ENCODE measurements around the gene TLE4.

The TLE4 gene

DNA sequence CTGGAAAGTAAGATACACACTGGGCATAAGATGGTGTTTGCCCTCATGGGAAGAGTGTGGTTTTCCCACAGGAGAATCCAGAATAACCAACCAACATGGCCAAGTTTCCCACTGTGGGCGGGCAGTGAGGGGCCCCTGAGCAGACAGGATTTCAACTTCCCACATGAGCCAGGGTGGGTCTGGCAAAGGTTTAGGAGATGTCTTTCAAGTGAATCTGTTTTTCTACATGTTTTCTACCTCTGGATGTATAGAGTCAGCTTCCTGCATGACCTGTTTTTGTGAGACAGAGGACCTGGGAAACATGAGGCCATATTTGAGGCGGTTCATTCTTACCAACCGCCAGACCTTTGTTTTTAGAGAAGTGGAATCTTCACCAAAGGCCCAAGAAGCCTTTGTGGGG lies 100.5 kb downstream of the TLE4 start:
- TF ChIP-seq, protein P1, sequence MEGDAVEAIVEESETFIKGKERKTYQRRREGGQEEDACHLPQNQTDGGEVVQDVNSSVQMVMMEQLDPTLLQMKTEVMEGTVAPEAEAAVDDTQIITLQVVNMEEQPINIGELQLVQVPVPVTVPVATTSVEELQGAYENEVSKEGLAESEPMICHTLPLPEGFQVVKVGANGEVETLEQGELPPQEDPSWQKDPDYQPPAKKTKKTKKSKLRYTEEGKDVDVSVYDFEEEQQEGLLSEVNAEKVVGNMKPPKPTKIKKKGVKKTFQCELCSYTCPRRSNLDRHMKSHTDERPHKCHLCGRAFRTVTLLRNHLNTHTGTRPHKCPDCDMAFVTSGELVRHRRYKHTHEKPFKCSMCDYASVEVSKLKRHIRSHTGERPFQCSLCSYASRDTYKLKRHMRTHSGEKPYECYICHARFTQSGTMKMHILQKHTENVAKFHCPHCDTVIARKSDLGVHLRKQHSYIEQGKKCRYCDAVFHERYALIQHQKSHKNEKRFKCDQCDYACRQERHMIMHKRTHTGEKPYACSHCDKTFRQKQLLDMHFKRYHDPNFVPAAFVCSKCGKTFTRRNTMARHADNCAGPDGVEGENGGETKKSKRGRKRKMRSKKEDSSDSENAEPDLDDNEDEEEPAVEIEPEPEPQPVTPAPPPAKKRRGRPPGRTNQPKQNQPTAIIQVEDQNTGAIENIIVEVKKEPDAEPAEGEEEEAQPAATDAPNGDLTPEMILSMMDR (IDR thresholded peaks at IDR 0.05; ENCODE audit: low read depth, low read length, missing control alignments) = no peak
- DNase-seq = no peak
- H3K27ac ChIP-seq = no peak overlapping the region
- no peaks in the 10 kb centered on the region for H3K27me3 ChIP-seq (replicated peaks)
- in situ Hi-C loops (cut with HindIII; ENCODE audit: low pct_ligation_motif_present, low sequenced_read_pairs) = no loop called here
- no peaks in the 10 kb centered on the region for H3K36me3 ChIP-seq (replicated peaks)
- H3K4me3 ChIP-seq (ENCODE audit: low read depth, low read length) = no peak overlapping the region

DNA sequence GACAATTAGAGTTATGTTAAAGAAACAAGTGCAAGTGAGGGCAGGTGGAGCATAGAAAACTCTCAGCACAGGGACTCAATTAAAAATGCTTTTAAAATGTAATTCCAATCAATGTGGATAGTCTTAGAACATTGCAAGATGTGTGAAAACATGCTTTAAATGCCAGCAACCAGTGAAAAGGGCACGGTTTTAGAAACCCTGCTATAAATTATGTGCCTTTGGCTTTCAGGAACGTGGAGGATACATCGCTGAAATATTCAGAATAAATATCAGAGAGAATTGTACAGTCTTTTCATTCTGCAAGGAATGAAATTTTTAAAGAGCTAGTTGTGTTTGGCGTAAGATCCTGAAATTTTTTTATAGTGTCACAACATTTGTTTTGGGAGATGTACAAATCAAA lies 101.1 kb downstream of the TLE4 start:
- Histone ChIP-seq H3K27me3 (replicated peaks) (no peaks in the 10 kb centered on the region), H3K4me3 (ENCODE audit: low read depth, low read length) (no peak overlapping the region), H3K27ac (no peak overlapping the region), H3K36me3 (replicated peaks) (no peaks in the 10 kb centered on the region)
- in situ Hi-C loops (cut with HindIII; ENCODE audit: low pct_ligation_motif_present, low sequenced_read_pairs) = no loop called here
- DNase-seq = no peak
- TF ChIP-seq, protein P1 (IDR thresholded peaks at IDR 0.05; ENCODE audit: low read depth, low read length, missing control alignments) = no peak

DNA sequence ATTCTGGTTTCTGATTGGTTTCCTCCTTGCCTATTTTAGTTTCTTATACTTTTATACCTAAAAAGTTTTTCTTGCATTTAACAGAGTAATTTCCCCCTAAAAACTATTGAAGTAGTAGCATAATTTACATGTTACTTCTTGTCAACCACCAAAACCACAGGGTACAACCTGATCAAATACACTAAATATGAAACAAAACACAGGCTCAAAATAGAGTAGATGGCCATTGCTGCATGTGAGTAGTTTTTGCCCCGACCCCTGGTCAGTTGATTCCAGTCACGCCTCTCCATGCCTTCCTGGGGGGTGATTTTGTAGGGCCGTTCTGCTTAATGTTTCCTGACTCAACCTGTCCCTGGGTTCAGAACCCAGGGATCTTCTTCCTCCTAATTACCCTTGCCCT lies 101.8 kb downstream of the TLE4 start:
- Histone ChIP-seq H3K27me3 (replicated peaks) (no peaks in the 10 kb centered on the region), H3K4me3 (ENCODE audit: low read depth, low read length) (no peak overlapping the region), H3K36me3 (replicated peaks) (no peaks in the 10 kb centered on the region), H3K27ac (no peak overlapping the region)
- no peak for DNase-seq
- in situ Hi-C loops (cut with HindIII; ENCODE audit: low pct_ligation_motif_present, low sequenced_read_pairs) = no loop called here
- TF ChIP-seq, protein P1 (IDR thresholded peaks at IDR 0.05; ENCODE audit: low read depth, low read length, missing control alignments) = no peak

DNA sequence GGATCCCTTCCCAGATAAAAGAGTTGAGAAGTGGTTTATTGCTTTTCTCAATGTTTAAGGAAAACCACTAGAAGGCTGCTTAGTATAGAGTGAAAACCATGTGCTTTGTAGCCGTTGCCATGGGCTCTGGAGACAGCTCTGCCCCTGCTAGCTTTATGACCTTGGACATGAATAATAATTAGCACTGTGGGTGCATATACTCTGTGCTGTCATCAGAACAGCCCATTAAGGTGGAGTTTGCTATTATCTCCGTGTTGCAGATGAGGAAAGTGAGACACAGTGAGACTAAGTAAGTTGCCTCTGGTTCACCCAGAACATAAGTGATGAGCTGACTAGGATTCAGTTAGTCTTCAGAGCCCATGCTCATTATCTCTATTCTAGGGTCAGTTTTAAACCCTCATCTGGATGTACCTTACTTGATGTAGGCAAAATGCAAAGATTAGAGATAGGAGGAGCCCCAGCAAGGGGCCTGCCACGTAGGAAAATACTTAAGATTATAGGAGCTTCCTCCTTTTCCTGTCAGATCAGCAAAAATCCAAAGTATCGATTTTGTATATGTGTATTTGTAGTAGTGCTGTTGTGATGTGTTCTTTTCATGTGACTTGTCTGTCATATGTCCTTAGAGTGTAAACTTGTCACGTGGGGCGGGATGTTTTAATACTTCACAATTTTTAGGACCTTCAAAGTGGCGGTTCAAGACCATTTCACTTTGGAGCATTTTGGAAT lies 102.5 kb downstream of the TLE4 start:
- in situ Hi-C loops (cut with HindIII; ENCODE audit: low pct_ligation_motif_present, low sequenced_read_pairs) = no loop called here
- Histone ChIP-seq H3K27me3 (replicated peaks) (no peaks in the 10 kb centered on the region), H3K36me3 (replicated peaks) (no peaks in the 10 kb centered on the region), H3K27ac (no peak overlapping the region), H3K4me3 (ENCODE audit: low read depth, low read length) (no peak overlapping the region)
- DNase-seq = no peak
- TF ChIP-seq, protein P1 (IDR thresholded peaks at IDR 0.05; ENCODE audit: low read depth, low read length, missing control alignments) = no peak

DNA sequence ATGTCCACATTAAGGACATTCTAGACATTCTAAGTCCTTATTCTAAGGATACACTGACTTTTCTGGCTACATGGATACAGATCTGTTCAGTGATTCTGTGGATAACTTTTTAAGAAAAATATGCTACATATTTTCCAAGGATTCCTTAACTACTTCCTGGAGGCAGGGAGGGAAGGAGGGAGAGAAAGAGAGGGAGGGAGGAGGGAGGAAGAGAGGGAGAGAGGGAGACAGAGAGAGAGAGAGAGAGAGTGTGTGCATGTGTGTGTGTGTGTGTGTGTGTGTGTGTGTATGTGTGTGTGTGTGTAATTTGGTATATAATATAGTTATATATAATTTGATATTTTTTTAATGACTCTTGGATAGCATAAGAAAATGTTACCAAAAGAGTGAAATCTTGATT lies 109.8 kb downstream of the TLE4 start:
- TF ChIP-seq, protein P1 (IDR thresholded peaks at IDR 0.05; ENCODE audit: low read depth, low read length, missing control alignments) = no peak
- Histone ChIP-seq H3K27me3 (replicated peaks) (no peaks in the 10 kb centered on the region), H3K36me3 (replicated peaks) (no peaks in the 10 kb centered on the region), H3K4me3 (ENCODE audit: low read depth, low read length) (no peak overlapping the region), H3K27ac (no peak overlapping the region)
- in situ Hi-C loops (cut with HindIII; ENCODE audit: low pct_ligation_motif_present, low sequenced_read_pairs) = no loop called here
- no peak for DNase-seq
